ENCODE measurements around the gene PDILT.
"Not testable (repeated sequence)": the region's sequence is repeated elsewhere in the genome, so short reads cannot be mapped to it uniquely, and the experiment has no call there.

Gene PDILT

DNA sequence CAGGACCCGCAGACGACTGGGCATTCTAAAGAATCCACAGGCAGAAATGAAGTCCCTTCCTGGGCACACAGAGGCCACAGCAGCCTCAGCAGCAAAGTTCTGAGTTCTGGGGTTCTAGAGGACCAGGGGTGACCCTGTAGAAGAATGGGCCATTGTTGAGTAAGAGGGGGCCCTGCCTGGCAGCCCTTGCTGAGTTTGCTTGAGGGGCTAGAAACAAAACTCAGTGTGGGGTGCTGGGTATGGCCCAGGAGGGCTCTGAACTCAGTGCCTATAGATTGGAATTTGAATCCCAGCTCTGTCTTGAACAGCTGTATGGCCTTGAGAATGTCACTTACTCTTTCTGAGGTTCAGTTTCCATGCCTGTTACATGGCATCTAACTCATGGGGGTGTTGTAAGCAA is at the start of gene PDILT:
Gene PDILT (minus strand): TSS at position 101 of the 400 bp plus-strand sequence. CDS start 5,437 bp downstream, outside the sequence.
- DNase-seq = no peak

DNA sequence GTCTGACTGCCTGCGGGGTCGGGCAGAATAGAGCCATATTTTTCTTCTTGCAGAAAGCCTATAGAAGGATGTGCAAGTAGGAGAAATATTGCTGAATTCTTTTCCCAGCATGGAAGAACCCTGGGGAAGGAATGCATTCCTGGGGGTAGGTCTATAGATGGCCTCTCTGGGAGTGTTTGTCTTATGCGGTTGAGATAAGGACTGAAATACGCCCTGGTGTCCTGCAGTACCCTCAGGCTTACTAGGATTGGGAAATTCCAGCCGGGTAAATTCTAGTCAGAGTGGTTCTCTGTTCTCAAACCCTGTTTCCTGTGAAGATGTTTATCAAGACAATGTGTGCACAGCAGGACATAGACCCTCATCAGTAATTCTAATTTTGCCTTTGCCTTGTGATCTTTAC is 49.1 kb upstream of the PDILT start:
- not testable (repeated sequence) for DNase-seq

GRCh38 chr16:20451364-20451763 is 46.8 kb upstream of the PDILT start, which contains the start of gene ACSM2A:
Gene ACSM2A, plus strand, starts transcription at chr16:20451521. Its CDS starts 8,594 bp downstream, at chr16:20460115.
- DNase-seq = not testable (repeated sequence)

- DNase-seq = not testable (repeated sequence)
Observed at GRCh38 chr16:20446652-20447393, 42.3 kb upstream of the PDILT start.

DNA sequence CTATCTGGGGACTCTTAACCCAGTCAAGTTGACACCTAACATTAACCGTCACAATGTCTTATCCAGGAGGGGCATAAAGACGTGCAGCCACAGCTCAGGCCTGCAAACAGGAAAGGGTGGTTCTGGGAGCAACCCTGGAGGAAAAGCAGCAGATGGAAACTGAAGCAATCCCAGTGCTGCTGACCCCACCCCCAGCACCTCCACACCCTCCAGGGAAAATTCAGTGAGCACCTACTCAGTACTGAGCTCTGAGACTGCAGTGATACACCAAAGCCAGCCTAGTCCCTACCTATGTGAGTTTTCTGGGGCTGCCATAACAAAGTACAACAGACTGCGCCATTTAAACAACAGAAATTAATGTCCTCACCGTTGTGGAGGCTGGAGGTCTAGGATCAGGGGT is 37.3 kb upstream of the PDILT start:
- DNase-seq = not testable (repeated sequence)

GRCh38 chr16:20441191-20441590 is 36.7 kb upstream of the PDILT start:
- DNase-seq = no peak

- DNase-seq = not testable (repeated sequence)
Observed at GRCh38 chr16:20440731-20441130, 36.2 kb upstream of the PDILT start.

DNA sequence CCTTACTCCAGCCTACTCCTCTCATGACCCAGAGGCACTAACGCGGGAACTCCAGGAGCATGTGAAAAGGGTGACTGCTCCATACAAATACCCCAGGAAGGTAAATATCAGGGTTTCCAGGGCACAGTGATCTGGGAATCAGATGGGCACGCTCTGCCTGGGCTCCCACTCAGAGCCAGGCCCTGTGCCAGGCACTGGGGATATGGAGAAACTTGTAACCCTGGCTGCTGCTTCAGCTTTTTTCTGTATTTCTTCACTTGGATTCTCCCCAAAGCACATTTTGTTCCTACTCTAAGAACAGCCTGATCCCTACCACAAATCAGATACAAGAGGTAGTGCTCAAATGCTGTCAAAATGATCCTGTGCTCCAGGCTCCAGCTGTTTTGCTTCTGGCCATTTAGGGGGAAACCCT is 35.3 kb upstream of the PDILT start:
- not testable (repeated sequence) for DNase-seq

DNA sequence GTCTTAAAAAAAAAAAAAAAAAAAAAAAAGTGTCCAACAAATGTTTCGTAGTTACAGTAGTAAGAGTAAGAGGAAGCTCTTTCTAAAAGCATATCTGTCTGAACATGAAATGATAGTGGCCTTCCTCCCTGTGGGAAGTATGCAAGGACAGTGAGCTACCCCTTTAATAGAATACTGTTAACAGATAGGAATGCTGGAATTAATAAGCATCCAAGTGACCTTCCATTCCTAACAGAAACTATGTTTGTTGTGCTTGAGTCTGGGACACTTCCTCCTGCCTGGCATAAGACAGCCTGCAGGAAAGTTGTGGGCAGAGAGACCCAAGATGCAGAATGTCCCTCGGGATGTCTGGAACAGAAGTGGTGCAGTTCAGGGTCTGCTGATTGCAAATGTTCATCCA is 34.4 kb upstream of the PDILT start:
- not testable (repeated sequence) for DNase-seq

DNA sequence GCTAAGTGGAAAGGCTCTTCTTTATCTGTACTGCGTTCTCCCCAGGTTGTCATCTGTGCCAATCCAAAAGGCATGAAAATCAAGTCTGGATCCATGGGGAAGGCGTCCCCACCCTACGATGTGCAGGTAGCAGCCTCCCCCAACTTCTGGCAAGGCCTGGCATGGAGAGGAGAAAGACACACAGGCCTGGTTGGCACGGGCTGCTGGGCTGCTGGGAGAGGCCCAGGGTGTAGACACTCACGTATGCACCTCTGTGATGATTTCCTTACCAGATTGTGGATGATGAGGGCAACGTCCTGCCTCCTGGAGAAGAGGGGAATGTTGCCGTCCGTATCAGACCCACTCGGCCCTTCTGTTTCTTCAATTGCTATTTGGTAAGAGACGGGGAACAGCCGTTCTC is 26.4 kb upstream of the PDILT start:
- no peak for DNase-seq

GRCh38 chr16:20430480-20430879 is 25.9 kb upstream of the PDILT start:
- not testable (repeated sequence) for DNase-seq

GRCh38 chr16:20429499-20429898 is 25.0 kb upstream of the PDILT start:
- DNase-seq = not testable (repeated sequence)

GRCh38 chr16:20427401-20427797 is 22.9 kb upstream of the PDILT start:
- not testable (repeated sequence) for DNase-seq

GRCh38 chr16:20424129-20424866 is 19.8 kb upstream of the PDILT start:
- no peak for DNase-seq

- DNase-seq = not testable (repeated sequence)
Observed at GRCh38 chr16:20423772-20424128, 19.2 kb upstream of the PDILT start.

DNA sequence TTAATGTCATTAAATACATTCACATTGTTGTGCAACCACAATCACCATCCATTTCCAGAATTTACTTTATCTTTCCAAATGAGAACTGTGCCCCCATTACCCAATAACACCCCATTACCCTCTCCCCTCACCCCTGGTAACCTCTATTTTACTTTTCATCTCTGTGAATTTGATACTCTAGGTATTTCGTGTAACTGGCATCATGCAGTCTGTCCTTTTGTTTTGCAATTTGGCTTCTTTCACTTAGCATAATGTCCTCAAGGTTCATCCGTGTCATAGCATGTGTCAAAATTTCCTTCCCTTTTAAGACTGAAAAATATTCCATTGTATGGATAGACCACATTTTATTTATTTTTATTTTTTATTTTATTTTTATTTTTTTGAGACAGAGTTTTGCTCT is 17.2 kb upstream of the PDILT start:
- not testable (repeated sequence) for DNase-seq

DNA sequence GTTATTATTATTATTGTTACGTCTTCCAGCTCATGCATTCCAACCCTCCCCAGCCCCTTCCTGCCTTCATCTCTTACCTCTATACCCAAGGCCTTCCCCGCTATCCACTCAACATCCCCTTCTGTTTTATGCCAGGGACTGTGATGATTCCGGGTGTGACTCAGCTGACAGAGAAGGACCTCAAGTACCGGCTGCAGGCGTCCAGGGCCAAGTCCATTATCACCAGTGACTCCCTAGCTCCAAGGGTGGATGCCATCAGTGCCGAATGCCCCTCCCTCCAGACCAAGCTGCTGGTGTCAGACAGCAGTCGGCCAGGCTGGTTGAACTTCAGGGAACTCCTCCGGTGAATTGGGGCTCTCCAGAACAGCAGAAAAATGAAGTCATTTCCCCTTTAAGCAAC is 14.6 kb upstream of the PDILT start:
- DNase-seq = not testable (repeated sequence)

DNA sequence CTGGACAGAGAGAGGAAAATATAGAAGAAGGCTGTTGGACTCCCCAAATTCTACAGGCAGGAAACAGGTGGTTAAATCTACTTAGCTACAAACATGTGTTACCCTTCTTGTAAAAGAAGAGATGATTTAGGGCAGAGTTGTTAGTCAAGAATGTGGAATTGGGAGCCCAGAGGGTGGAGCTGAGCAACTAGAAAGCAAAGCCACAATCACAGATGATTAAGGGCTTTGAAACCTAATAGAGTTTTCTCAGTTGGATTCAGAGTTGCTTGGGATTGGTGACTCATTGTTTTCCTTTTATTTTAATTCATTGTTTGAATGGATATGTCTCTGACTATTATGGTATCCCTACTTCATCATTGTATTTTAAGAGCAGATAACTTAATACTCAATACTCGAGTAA is 11.0 kb upstream of the PDILT start:
- no peak for DNase-seq

- no peak for DNase-seq
Observed at GRCh38 chr16:20411055-20411454, 6.5 kb upstream of the PDILT start.

DNA sequence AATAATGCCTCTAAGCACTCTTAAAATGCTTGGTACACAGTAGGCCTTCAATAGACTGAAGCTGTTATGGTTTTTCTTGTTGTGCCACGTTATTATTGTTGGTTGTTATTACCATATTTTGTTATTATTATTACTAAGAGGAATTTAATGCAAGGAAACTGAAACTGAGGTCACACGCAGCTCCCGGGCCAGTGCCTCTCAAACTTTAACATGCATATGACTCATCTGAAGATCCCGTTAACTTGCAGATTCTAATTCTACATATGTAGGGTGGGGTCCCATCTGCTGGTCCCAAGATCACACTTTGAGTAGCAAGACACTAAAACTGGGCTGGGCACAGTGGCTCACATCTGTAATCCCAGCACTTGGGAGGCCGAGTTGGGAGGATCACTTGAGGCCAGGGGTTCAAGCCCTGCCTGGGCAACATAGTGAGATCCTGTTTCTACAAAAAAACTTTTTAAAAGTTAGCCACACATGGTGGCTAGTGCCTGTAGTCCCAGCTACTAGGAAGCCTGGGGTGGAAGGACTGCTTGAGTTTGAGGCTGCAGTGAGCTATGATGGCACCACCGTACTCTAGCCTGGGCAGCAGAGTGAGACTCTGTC is 5.7 kb upstream of the PDILT start:
- DNase-seq = no peak

DNA sequence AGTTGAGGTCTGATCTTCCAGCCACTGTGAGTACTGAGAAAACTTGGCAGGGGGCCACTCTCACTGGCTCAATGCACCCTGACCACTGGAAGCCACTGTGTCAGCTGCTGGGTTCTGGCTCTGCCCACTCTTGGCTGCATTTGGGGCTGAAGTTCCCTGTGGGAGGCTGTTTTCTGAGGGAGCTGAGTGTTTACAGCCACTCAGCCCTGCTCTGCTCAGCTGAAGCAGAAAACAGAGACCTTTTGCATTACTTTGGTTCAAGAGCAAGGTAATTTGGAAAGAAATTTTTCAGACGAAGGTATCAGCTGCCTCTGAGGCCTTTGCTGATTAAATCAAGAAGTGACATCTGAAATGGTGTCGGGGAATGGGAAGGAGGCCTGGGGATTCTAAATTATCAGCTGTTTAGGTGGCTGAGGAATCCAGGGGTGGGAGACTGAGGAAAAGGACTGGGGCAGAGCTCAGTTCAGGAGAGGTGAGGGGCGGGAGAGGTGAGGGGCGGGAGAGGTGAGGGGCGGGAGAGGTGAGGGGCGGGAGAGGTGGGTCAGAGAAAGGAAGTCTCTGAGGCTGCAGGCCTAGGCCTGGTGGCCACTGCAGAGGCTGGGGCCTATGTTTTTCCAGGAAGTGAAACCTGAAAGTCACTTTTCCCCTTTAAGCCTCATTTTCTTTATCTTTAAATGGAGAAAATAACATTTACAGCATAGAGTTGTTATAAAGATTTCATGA is 5.0 kb upstream of the PDILT start, which contains the start of gene ACSM5:
Gene ACSM5 (plus strand): TSS at position 137 of the 723 bp plus-strand sequence. CDS start 1,951 bp downstream, outside the sequence.
- DNase-seq = no peak

GRCh38 chr16:20402651-20403050 is 1.9 kb downstream of the PDILT start:
- no peak for DNase-seq

DNA sequence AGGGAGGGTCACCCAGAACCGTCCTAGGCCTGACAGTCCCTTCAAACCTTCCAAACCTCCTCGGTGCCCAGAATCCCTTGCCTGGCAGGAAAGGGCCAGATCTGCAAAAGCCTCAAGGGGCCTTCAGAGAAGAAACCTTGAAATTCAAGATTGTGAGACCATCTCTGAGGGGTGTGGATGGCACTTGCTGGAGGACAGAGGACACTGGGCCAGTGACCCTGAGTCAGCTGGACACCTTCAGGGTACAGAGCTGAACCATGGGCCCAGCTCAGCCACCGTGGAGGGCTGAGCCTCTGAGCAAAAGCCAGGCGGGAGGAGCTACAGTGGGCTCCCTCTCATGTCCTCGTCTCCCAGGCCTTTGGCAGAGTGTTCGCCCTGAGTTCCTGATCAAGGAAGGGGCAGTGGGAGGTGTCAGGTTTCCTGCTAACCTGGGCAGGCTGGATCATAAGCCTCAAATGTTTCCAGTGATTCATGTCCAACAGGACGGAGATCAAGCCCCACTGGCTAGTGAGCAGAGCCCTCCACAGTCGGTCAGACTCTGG is 3.0 kb downstream of the PDILT start:
- no peak for DNase-seq

Data from activated CD4-positive, alpha-beta T cell treated with anti-CD3 and anti-CD28 coated beads, Interleukin-2, amount 50 U/mL, for 4 hours (primary cell).